ENCODE measurements around the gene TREH. TPM values are rescaled to one million over a fixed set of nuclear protein-coding genes. Genes with fewer than 3 reads are reported as not detected.
A peak's percentile ranks its signal among the peaks of the same experiment; 100 is the strongest.
"Not testable (repeated sequence)": the region's sequence is repeated elsewhere in the genome, so short reads cannot be mapped to it uniquely, and the experiment has no call there.

Gene TREH
- polyA plus RNA-seq, 5 donors, result 0.08 to 0.35 (median 0.16) TPM

GRCh38 chr11:118697346-118697745 is 17.9 kb upstream of the TREH start:
- no peak for DNase-seq

- DNase-seq, result no peak
These were observed 17.3 kb upstream of the TREH start for GRCh38 chr11:118696673-118697226.

GRCh38 chr11:118694771-118695170 is 15.3 kb upstream of the TREH start:
- DNase-seq, result no peak

- DNase-seq, result no peak
These were observed 14.7 kb upstream of the TREH start for GRCh38 chr11:118694185-118694584.

- no peak for DNase-seq
These were observed 12.7 kb upstream of the TREH start for GRCh38 chr11:118691926-118692830.

- no peak for DNase-seq
These were observed 11.3 kb upstream of the TREH start for GRCh38 chr11:118690553-118691304.

- peak; percentile 86 to 93 for DNase-seq
These were observed 10.6 kb upstream of the TREH start for GRCh38 chr11:118689852-118690552.

- DNase-seq, result no peak
These were observed 10.0 kb upstream of the TREH start for GRCh38 chr11:118689503-118689851.

- no peak for DNase-seq
These were observed 9.5 kb upstream of the TREH start for GRCh38 chr11:118688851-118689502.

GRCh38 chr11:118688339-118688738 is 8.9 kb upstream of the TREH start:
- DNase-seq, result not testable (repeated sequence)

- no peak for DNase-seq
These were observed 8.5 kb upstream of the TREH start for GRCh38 chr11:118687906-118688305.

GRCh38 chr11:118684187-118684586 is 4.7 kb upstream of the TREH start:
- DNase-seq, result no peak

- DNase-seq, result not testable (repeated sequence)
These were observed 3.5 kb upstream of the TREH start for GRCh38 chr11:118682939-118683338.

- DNase-seq, result no peak
These were observed 2.9 kb upstream of the TREH start for GRCh38 chr11:118682372-118682771.

DNA sequence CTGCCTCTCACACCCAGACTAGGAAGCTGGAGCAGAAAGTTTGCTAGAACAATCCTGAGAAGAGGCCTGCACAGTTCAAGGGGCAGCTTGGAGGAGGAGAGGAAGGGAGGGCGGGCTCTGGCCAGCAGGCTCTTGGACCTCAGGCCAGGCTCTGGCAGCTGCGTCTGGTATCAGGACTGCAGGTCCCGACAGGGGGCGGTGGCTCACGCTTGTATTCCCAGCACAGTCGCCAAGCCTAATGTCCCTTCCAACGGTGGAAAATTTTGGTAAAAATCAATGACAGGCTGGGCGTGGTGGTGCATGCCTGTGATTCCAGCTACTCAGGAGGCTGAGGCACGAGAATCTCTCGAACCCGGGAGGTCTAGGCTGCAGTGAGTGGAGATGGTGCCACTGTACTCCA is 542 bp downstream of the TREH start:
- DNase-seq, result not testable (repeated sequence)

- DNase-seq, result no peak
These were observed 1.5 kb downstream of the TREH start for GRCh38 chr11:118677977-118678376.

DNA sequence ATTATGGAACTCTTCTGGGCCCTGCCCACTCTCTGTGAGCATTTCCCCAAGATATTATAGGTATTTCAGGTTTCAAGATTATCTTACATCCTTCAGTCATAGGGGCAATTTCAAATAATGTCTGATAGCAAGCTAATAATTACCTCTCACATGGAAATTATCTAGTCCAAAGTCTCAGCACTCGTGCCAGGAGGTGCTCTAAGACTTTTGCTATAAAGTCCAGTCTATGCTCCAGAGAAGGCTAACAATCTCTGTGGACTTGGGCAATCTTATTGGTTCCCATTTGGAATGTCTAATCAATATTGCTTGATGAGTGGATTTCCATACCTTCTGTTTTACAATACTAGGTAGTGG is 5.4 kb downstream of the TREH start:
- DNase-seq, result no peak

- no peak for DNase-seq
These were observed 5.9 kb downstream of the TREH start for GRCh38 chr11:118673361-118674081.

DNA sequence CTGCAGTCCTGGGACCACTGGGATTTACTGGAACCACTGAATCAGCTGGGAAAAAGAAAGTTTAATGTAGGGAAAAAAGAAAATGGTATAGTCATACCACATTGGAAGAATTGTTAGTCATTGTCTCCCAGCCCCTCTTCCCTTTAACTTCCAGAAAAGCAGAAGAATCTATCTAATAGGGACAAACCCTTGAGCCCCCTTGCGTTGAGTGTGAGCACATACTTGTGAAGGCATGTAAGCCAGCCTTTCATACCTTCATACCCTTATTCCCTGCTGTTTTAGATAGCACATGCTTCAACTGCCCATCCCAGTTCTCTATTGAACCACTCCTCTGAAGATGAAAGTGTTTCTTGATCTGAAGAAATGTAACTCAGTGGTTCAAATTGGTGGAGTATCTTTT is 6.6 kb downstream of the TREH start:
- DNase-seq, result no peak

DNA sequence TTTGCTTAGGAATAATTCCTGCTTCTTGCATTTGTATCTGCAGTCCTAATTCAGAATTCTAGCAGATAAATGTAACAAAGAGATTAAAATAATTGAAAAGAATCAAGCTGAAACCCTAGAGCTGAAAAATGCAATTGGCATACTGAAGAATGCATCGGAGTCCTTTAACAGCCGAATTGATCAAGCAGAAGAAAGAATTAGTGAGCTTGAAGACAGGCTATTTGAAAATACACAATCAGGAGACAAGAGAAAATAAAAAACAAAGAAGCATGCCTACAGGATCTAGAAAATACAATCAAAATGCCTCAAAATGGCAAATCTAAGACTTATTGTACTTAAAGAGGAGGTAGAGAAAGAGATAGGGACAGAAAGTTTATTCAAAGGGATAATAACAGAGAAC is 8.2 kb downstream of the TREH start:
- DNase-seq, result no peak

DNA sequence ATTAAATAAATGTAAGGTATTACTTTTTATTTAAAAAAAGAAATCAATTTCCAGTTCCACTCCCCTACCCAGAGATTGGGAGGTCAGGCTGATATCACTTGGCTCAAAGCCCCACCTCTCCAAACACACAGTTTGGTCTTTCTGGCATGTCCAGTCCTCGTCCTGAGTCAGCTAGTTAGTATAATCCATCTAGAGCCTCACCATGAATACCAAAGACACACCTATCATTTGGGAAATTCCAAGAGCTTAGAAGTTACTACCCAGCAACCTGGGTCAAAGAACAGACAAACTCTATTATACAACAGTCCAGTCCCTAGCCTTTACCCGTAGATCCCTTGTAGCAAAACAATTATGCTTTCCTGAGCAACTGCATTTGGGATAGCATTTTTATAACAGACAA is 9.4 kb downstream of the TREH start:
- DNase-seq, result no peak

Measured in right lung (tissue), 5 donors.